Measurements from ENCODE around the gene WBP2. TPM values are rescaled to one million over a fixed set of nuclear protein-coding genes. Genes with fewer than 3 reads are reported as not detected.

WBP2 gene
- total and polyA plus RNA-seq, 10 of the 15 experiments (the other 5 are each of a cell fraction or from before 2014, with no cell fraction given), result 1.5 to 57.3 (median 27.5) TPM

DNA sequence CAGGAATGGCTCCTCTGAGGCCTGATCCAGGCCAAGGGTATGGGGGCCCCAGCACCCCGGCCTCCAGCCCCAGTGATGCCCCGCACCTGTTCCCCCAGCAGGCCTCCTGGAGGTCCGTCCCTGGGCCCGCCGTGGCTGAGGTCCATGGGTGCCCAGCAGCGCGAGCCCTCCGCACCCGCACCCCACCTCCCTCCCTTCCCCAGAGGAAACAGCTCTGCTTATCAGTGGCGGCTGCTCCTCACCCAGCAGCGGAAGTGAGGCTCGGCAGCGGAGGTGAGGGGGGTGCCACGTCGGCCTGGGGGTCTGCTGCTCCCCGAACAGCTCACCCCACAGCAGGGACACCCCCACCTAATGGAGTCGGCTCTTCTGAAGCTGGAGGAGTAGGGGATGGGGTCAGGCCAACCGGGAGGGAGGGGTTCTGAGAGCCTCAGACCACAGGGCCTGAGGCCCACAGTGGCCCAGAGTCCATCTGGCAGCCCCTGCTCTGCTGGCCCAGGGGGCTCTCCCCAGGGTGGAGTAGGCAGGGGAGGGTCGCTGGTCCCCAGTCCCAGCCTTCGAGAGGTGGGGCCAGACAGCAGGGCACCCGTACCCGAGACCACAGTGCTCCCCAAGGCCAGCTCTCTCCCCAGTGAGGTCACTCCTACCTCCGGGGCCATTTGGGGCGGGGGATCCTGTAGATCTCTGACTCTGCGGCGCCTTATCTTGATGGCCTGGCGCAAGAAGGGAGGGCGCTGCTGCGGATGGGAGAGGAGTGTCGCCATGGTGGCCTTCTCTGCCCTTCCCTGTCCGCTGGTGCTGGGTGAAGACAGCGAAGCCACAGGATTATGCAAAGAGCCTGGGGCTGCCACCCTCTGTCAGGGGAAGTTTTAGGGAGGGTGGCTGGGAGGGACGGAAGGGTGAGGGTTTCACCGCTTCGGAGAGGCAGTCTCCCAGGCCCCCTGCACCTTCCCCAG, 11.3 kb downstream of the WBP2 start, which contains the start of gene UNC13D (continued):
- TF ChIP-seq CHD4 (IDR thresholded peaks at IDR 0.05) (no peak), FOXM1 (IDR thresholded peaks at IDR 0.05; ENCODE audit: low read depth, low read length) (no peak), BRCA1 (IDR thresholded peaks at IDR 0.05; ENCODE audit: low read depth, low read length) (no peak), ATF2 (IDR thresholded peaks at IDR 0.05; ENCODE audit: low read length) (no peak), IKZF2 (IDR thresholded peaks at IDR 0.05) (no peak; a peak in 1 of 4 replicates), IRF4 (IDR thresholded peaks at IDR 0.05; ENCODE audit: low read depth, low read length) (no peak), NR2F1 (conservative IDR thresholded peaks at IDR 0.05) (peak; percentile 60), NRF1 (conservative IDR thresholded peaks at IDR 0.05; ENCODE audit: low read depth, low read length) (no peak), HDGF (IDR thresholded peaks at IDR 0.05) (no peak), SREBF2 (IDR thresholded peaks at IDR 0.05; ENCODE audit: low read length) (no peak), MTA2 (IDR thresholded peaks at IDR 0.05; ENCODE audit: low read depth) (no peak), RAD21 (IDR thresholded peaks at IDR 0.05; ENCODE audit: insufficient read depth, low read depth, low read length) (no peak), POLR2AphosphoS2 (IDR thresholded peaks at IDR 0.05; ENCODE audit: low read depth, low read length) (peak; percentile 42; the same call in 1 of the 2 replicates), E4F1 (IDR thresholded peaks at IDR 0.05; ENCODE audit: borderline replicate concordance, partially characterized antibody) (no peak), NFIC (IDR thresholded peaks at IDR 0.05; ENCODE audit: low read depth, low read length) (no peak), EP300 (IDR thresholded peaks at IDR 0.05; ENCODE audit: borderline replicate concordance in 1 of 2, control insufficient read depth in 1 of 2, low read depth in 2 of 2, low read length in 2 of 2) (no peak), NR2C1 (IDR thresholded peaks at IDR 0.05) (no peak), SREBF1 (IDR thresholded peaks at IDR 0.05; ENCODE audit: low read length) (no peak), BCL11A (IDR thresholded peaks at IDR 0.05; ENCODE audit: low read depth, low read length) (no peak), CHD1 (IDR thresholded peaks at IDR 0.05; ENCODE audit: low read depth, low read length) (no peak), SUZ12 (IDR thresholded peaks at IDR 0.05; ENCODE audit: unreplicated experiment) (no peak), HDAC2 (IDR thresholded peaks at IDR 0.05) (no peak), NFXL1 (IDR thresholded peaks at IDR 0.05; ENCODE audit: borderline replicate concordance) (0 out of 2 replicates have a peak, but pooled peaks have one; percentile 37), IKZF1 (conservative IDR thresholded peaks at IDR 0.05) (no peak), FOXK2 (IDR thresholded peaks at IDR 0.05) (no peak), CBX3 (IDR thresholded peaks at IDR 0.05; ENCODE audit: borderline replicate concordance, low read depth) (no peak), ETV6 (conservative IDR thresholded peaks at IDR 0.05 in 1 of 2, IDR thresholded peaks at IDR 0.05 in 1 of 2; ENCODE audit: borderline replicate concordance in 1 of 2, low read depth in 1 of 2) (no peak), MEF2B (IDR thresholded peaks at IDR 0.05; ENCODE audit: partially characterized antibody, poor library complexity, severe bottlenecking) (no peak), CEBPB (IDR thresholded peaks at IDR 0.05; ENCODE audit: borderline replicate concordance in 1 of 2, low read depth in 2 of 2, low read length in 2 of 2) (no peak)

All from GM12878 (cell line).